Nephron (organoid): ENCODE measurements around the gene STING1.

Experiments used
- H3K27ac Mint-ChIP-seq, 3 experiments: 2 replicates each; pipeline ENCODE4 v1.8.0; 2020; ENCODE audit warnings: mixed read lengths in 3 of 3, mild to moderate bottlenecking in 2 of 3, moderate library complexity in 1 of 3
- H3K27me3 Mint-ChIP-seq: 2 replicates; pipeline ENCODE4 v1.8.0; 2021; ENCODE audit warnings: low read depth, mild to moderate bottlenecking, moderate library complexity, mixed read lengths
- H3K36me3 Mint-ChIP-seq: 2 replicates; pipeline ENCODE4 v1.8.0; 2020; ENCODE audit warnings: low read depth, mixed read lengths
- H3K4me1 Mint-ChIP-seq: 2 replicates; pipeline ENCODE4 v1.8.0; 2020; ENCODE audit warnings: mixed read lengths
- H3K4me3 Mint-ChIP-seq, 3 experiments: 2 replicates each; pipeline ENCODE4 v1.8.0; 2020; ENCODE audit warnings: mild to moderate bottlenecking in 3 of 3, mixed read lengths in 3 of 3, moderate library complexity in 2 of 3
- H3K9me3 Mint-ChIP-seq: 2 replicates; pipeline ENCODE4 v1.8.0; 2020; ENCODE audit warnings: mixed read lengths
- TF ChIP-seq, protein P1 (sequence below), 3 experiments: fragments of 200-600 bp; sonication (generic); IDR thresholded peaks; one replicate each; pipeline ENCODE4 v1.5.0; 2021; ENCODE audit warnings: antibody characterized with exemption in 3 of 3; ENCODE audit not compliant: unreplicated experiment in 3 of 3

STING1 gene

DNA sequence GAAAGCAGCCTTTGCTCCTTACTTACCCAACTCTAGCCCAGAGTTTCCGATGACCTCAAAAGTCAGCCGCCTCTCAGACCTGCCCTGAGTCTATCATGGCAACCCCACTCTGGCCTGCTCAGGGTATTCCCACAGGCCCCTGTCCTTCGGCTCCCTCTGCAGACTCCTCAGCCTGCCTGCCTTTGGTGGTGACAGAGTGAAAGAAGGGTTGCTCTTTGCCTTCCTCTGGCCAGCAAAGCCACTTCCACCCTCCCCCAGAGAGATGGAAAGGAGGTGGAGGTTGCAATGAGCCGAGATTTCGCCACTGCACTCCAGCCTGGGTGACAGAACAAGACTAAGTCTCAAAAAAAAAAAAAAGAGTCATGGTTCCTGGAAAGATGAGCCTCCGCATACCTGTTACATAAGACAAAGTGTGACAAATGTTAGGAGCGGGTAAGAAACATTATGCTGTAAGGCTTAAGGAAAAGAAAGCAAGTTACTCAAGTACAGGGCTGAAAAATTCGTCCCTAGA is 14.1 kb downstream of the STING1 start:
- Mint-ChIP-seq H3K36me3 (no peaks in the 10 kb centered on the region), H3K27me3 (peaks cover 4% of the 10 kb centered on the region), H3K4me3 (no peak overlapping the region), H3K27ac (peak overlapping the region in 2 of 3 experiments; percentile 4 to 17), H3K4me1 (peaks cover 31% of the 10 kb centered on the region), H3K9me3 (no peaks in the 10 kb centered on the region)
- TF ChIP-seq, protein P1, sequence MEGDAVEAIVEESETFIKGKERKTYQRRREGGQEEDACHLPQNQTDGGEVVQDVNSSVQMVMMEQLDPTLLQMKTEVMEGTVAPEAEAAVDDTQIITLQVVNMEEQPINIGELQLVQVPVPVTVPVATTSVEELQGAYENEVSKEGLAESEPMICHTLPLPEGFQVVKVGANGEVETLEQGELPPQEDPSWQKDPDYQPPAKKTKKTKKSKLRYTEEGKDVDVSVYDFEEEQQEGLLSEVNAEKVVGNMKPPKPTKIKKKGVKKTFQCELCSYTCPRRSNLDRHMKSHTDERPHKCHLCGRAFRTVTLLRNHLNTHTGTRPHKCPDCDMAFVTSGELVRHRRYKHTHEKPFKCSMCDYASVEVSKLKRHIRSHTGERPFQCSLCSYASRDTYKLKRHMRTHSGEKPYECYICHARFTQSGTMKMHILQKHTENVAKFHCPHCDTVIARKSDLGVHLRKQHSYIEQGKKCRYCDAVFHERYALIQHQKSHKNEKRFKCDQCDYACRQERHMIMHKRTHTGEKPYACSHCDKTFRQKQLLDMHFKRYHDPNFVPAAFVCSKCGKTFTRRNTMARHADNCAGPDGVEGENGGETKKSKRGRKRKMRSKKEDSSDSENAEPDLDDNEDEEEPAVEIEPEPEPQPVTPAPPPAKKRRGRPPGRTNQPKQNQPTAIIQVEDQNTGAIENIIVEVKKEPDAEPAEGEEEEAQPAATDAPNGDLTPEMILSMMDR (IDR thresholded peaks at IDR 0.05; ENCODE audit: unreplicated experiment in 3 of 3), result no peak

DNA sequence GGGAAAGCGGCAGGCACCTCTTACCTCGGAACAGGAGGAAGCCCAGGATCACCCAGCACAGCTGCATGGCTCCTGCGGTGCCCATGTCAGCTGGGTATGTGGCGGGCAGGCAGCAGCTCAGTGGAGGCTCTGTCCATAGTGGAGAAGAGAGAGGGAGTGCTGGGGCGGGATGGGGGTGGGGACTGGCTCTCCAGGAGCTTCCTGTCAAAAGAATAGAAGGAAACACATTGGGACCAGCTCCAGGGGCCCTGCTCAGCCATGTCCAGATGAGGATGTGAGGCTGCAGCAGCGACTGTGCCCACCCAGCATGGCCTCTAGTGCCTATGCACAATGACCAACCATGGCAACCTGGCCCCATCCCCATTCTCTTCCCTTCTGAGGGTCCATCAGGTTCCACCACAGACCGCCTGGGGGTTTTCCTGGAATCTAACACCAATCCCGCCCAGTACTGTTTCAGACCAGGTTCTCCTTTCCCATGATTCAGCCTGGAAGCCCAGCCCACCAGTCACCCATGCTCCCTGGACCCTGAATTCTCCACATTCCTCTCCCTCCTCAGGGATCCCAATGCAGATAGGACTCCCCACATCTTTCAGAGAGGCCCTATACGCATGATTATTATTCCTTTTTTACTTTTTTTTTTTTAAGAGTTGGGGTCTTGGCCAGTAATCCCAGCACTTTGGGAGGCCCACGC is 19.8 kb downstream of the STING1 start, which contains the start of gene ECSCR:
Gene ECSCR (minus strand): TSS at position 158 of the 691 bp plus-strand sequence. CDS start 73 bp downstream, at position 85.
- H3K27me3 Mint-ChIP-seq, result no peaks in the 10 kb centered on the region
- no peaks in the 10 kb centered on the region for H3K9me3 Mint-ChIP-seq
- H3K4me3 Mint-ChIP-seq, result peak within 1 kb of the TSS in 1 of 3 experiments; percentile 19
- H3K4me1 Mint-ChIP-seq, result no peaks in the 10 kb centered on the region
- H3K36me3 Mint-ChIP-seq, result no peaks in the 10 kb centered on the region
- H3K27ac Mint-ChIP-seq, result peak within 1 kb of the TSS in 2 of 3 experiments; percentile 51 to 61
- TF ChIP-seq, protein P1 (IDR thresholded peaks at IDR 0.05; ENCODE audit: unreplicated experiment in 3 of 3), result no peak

DNA sequence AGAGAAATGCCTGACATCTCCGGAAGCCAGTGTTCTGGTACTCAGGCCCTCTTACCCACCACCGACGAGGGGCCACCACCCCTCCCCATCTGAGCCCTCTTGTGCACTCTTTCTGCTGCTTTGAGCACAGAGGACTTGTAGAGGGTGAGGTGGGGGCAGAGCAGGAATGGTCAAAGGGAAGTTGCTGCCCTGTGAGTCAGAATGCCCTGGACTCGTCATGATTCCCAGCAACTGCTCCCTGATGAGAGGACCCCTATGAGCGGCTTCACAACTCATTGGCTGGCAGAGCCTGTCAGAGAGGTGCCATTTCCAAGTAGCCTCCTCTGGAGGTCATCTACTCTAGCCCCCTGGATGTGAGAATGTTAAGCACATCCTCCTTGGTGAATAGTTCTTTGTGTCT is 20.9 kb downstream of the STING1 start:
- H3K27me3 Mint-ChIP-seq, result peaks cover 1% of the 10 kb centered on the region
- no peaks in the 10 kb centered on the region for H3K9me3 Mint-ChIP-seq
- H3K36me3 Mint-ChIP-seq, result no peaks in the 10 kb centered on the region
- no peaks in the 10 kb centered on the region for H3K4me1 Mint-ChIP-seq
- no peak overlapping the region for H3K27ac Mint-ChIP-seq
- peak overlapping the region in 1 of 3 experiments; percentile 19 for H3K4me3 Mint-ChIP-seq
- TF ChIP-seq, protein P1 (IDR thresholded peaks at IDR 0.05; ENCODE audit: unreplicated experiment in 3 of 3), result no peak

DNA sequence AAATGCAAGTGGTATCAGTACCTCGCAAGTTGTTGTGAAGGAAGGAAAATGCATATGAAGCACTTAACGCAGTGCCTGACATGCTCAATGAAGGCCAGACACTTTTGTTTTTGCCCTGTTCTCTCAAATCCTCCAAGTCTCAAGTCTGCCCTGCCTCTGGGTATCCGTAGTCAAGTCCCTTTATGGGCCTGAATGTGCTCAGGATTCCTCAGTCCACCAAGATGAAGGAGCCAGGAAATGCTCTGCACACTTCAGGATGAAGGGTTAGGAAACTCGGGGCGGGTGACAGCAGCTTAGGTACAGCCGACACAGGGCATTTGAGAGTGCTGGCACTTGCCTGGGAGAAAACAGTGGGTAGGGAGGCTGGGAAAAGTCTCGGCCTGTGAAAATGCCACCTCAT is 21.4 kb downstream of the STING1 start:
- no peak overlapping the region for H3K4me3 Mint-ChIP-seq
- H3K27me3 Mint-ChIP-seq, result peaks cover 4% of the 10 kb centered on the region
- TF ChIP-seq, protein P1 (IDR thresholded peaks at IDR 0.05; ENCODE audit: unreplicated experiment in 3 of 3), result no peak
- no peaks in the 10 kb centered on the region for H3K9me3 Mint-ChIP-seq
- H3K36me3 Mint-ChIP-seq, result no peaks in the 10 kb centered on the region
- no peak overlapping the region for H3K27ac Mint-ChIP-seq
- no peaks in the 10 kb centered on the region for H3K4me1 Mint-ChIP-seq

DNA sequence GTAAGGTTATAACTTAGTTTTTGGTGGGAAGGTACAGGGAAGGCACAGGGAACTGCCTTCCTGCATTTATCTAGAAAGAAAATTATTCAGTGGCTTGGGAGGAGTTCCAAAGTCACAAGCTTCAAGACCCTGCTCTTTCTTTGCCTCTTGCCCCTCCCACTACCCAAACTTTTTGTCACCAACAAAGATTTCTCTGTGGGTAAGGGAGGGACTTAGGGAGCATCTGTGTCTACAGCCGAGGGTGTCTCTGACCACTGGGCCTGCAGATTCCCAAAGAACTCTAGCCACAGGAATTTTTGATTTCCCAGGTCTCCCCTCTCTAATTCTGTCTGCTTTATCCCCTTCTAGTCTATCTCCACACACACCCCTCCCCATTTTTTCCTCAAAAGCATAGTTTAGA is 22.1 kb downstream of the STING1 start:
- Mint-ChIP-seq H3K36me3 (no peaks in the 10 kb centered on the region), H3K27me3 (peaks cover 4% of the 10 kb centered on the region), H3K4me3 (no peak overlapping the region), H3K9me3 (no peaks in the 10 kb centered on the region), H3K4me1 (no peaks in the 10 kb centered on the region), H3K27ac (no peak overlapping the region)
- TF ChIP-seq, protein P1 (IDR thresholded peaks at IDR 0.05; ENCODE audit: unreplicated experiment in 3 of 3), result no peak
